ENCODE measurements around the gene GCAT. TPM values are rescaled to one million over a fixed set of nuclear protein-coding genes. Genes with fewer than 3 reads are reported as not detected.
A peak's percentile ranks its signal among the peaks of the same experiment; 100 is the strongest.
"Not testable (repeated sequence)": the region's sequence is repeated elsewhere in the genome, so short reads cannot be mapped to it uniquely, and the experiment has no call there.

The GCAT gene
- total RNA-seq, 2 donors from 2014 or later, result 14.9 to 22.7 TPM

DNA sequence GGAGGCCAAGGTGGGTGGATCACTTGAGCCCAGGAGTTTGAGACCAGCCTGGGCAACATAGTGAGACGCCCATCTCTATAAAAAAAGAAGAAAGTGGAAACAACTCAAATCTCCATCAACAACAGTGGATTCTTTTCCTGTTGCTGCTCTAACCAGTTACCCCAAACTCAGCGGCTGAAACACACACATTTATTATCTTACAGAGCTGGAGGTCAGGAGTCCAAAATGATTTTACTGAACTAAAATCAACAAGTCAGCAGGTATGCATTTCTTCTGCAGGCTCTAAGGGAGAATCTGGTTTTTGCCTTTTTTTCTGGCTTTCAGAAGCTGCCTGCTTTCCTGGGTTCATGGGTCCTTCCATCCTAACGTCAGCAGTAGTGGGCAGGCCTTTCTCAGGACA is 11.7 kb upstream of the GCAT start:
- Mint-ChIP-seq H3K4me3 (no peak overlapping the region), H3K4me1 (ENCODE audit: low read depth) (no peaks in the 10 kb centered on the region), H3K9me3 (no peaks in the 10 kb centered on the region), H3K27me3 (ENCODE audit: low read depth) (no peaks in the 10 kb centered on the region), H3K27ac (no peak overlapping the region), H3K36me3 (ENCODE audit: insufficient read depth in 2 of 2) (no peaks in the 10 kb centered on the region)
- DNase-seq, result no peak
- no peak for ATAC-seq (replicated peaks in 1 of 2)

DNA sequence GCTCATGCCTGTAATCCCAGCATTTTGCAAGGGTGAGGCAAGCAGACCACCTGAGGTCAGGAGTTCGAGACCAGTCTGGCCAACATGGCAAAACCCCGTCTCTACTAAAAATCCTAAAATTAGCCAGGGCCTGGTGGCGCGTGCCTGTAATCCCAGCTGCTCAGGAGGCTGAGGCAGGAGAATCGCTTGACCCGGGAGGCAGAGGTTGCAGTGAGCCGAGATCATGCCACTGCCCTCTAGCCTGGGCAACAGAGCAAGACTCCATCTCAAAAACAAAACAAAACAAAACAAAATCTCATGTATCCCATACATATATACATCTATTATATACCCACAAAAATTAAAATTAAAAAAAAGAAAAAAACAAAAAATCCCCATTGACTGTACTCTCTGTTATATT is 10.5 kb upstream of the GCAT start:
- H3K36me3 Mint-ChIP-seq (ENCODE audit: insufficient read depth in 2 of 2); H3K4me3 Mint-ChIP-seq; ATAC-seq (replicated peaks in 1 of 2); H3K9me3 Mint-ChIP-seq; DNase-seq; H3K27me3 Mint-ChIP-seq (ENCODE audit: low read depth); H3K27ac Mint-ChIP-seq; H3K4me1 Mint-ChIP-seq (ENCODE audit: low read depth): not testable (repeated sequence)

DNA sequence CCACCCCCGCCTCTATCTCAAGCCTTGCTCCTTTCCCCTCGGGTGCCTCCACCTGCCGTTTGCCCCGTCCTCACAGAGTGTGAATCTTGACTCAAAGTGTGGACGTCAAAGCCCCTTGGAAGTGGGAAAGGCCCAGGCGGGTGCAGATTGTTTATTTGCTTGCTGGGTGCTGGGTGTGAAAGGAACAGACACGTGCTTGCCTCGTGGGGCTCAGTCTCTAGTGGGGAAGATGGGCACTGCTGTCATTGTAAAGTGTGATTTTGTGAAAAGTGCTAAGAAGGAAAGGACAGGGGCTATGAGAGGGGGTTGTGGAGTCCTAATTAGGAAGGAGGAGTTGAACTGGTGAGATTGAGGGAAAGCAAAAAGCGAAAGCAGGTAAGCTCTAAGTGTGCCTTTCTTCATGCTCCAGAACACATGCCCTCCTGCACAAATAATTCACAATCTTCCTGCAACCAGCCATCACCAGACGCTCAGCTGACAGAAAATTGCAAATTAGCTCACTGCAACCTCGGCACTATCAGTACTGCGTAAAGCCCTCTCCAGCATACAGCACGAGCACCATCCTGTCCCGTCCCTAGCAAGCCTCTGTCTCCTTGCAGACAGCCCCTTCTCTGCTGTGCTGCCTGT is 9.7 kb upstream of the GCAT start:
- H3K27ac Mint-ChIP-seq, result no peak overlapping the region
- H3K27me3 Mint-ChIP-seq (ENCODE audit: low read depth), result peaks cover 5% of the 10 kb centered on the region
- no peaks in the 10 kb centered on the region for H3K9me3 Mint-ChIP-seq
- H3K4me1 Mint-ChIP-seq (ENCODE audit: low read depth), result peaks cover 4% of the 10 kb centered on the region
- peaks cover 0 to 2% of the 10 kb centered on the region in 2 donors for H3K36me3 Mint-ChIP-seq (ENCODE audit: insufficient read depth in 2 of 2)
- H3K4me3 Mint-ChIP-seq, result no peak overlapping the region
- ATAC-seq (replicated peaks in 1 of 2) (no peak), DNase-seq (no peak)

DNA sequence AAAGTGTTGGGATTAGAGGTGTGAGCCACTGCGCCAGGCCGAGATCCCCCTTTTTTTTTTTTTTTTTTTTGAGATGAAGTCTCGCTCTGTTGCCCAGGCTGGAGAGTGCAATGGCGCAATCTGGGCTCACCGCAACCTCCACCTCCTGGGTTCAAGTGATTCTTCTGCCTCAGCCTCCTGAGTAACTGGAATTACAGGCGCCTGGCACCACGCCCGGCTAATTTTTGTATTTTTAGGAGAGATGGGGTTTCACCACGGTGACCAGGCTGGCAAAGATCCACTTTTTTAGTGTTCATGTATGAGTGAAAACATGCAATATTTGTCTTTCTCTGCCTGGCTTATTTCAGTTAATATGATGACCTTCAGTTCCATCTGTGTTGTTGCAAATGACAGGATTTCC is 7.8 kb upstream of the GCAT start:
- ATAC-seq (replicated peaks in 1 of 2); H3K36me3 Mint-ChIP-seq (ENCODE audit: insufficient read depth in 2 of 2); DNase-seq; H3K9me3 Mint-ChIP-seq; H3K27ac Mint-ChIP-seq; H3K4me1 Mint-ChIP-seq (ENCODE audit: low read depth); H3K4me3 Mint-ChIP-seq: not testable (repeated sequence)
- H3K27me3 Mint-ChIP-seq (ENCODE audit: low read depth), result peaks cover 18% of the 10 kb centered on the region

DNA sequence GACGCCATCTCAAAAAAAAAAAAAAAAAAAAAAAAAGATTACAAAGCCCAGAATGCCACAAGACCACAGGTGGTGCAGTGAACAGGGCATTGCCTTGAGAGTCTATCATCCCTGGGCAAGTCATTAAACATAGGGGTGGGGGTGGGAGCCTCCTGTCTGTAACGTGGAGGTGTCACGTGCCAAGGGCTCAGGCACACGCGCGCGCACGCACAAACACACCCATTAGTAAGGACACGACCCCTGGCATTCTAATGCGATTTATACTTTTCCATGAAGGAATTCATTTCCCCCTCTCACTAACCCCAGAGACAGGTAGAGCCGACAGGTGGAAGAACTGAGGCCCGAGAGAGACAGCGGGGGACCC is 5.8 kb upstream of the GCAT start:
- DNase-seq (no peak), ATAC-seq (replicated peaks in 1 of 2) (no peak)
- Mint-ChIP-seq H3K27ac (no peak overlapping the region), H3K9me3 (no peaks in the 10 kb centered on the region), H3K4me1 (ENCODE audit: low read depth) (peaks cover 27% of the 10 kb centered on the region), H3K27me3 (ENCODE audit: low read depth) (peaks cover 34% of the 10 kb centered on the region), H3K4me3 (peak overlapping the region; percentile 80 to 91), H3K36me3 (ENCODE audit: insufficient read depth in 2 of 2) (peaks cover 0 to 4% of the 10 kb centered on the region in 2 donors)

DNA sequence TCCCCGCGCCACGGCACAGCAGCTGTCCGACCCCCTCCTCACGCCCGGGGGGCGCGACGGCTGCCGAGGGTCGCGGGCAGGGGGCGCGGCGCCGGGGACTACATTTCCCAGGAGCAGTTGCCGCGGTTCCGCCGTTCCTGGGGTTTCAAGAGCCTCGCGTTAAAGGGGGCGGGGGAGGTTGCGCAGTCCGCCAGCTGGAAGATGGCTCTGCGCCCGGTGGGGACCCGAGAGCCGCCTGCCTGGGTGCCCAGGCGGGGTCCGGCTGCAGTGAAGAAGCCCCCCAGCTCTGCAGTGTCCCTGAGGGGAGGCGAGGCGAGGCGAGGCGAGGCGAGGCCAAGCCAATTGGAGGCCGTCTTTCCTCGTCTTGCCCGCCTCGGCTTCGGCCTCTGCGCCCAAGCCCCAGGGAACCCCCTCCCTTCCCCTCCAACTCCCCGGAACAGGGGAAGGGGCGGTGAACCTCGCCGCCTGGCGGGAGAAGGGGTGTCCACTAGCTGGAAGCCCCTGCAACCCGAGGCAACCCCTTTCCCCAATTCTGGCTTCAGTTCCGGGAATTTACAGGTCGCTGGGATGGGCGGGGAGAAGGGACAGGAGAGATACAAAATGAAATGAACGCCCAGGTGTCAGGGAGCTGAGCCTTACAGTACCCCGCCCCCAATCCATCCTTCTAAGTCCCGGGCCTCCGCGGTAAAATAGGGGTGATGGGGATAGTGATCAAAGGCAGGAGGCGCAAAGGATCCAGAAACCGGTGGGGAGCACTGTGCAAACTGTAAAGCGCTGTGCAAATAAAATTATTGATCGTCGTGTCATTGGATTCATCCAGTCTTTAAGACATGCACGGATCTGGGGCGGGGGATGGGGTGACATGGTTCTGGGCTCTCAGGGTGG is 5.2 kb upstream of the GCAT start:
- peak; percentile 22 to 37 for DNase-seq
- peaks cover 33% of the 10 kb centered on the region for H3K4me1 Mint-ChIP-seq (ENCODE audit: low read depth)
- no peak overlapping the region for H3K27ac Mint-ChIP-seq
- peak in 1 of 2 donors; percentile 36 for ATAC-seq (replicated peaks in 1 of 2)
- no peaks in the 10 kb centered on the region for H3K9me3 Mint-ChIP-seq
- peaks cover 38% of the 10 kb centered on the region for H3K27me3 Mint-ChIP-seq (ENCODE audit: low read depth)
- peak overlapping the region; percentile 85 to 91 for H3K4me3 Mint-ChIP-seq
- peaks cover 0 to 4% of the 10 kb centered on the region in 2 donors for H3K36me3 Mint-ChIP-seq (ENCODE audit: insufficient read depth in 2 of 2)

DNA sequence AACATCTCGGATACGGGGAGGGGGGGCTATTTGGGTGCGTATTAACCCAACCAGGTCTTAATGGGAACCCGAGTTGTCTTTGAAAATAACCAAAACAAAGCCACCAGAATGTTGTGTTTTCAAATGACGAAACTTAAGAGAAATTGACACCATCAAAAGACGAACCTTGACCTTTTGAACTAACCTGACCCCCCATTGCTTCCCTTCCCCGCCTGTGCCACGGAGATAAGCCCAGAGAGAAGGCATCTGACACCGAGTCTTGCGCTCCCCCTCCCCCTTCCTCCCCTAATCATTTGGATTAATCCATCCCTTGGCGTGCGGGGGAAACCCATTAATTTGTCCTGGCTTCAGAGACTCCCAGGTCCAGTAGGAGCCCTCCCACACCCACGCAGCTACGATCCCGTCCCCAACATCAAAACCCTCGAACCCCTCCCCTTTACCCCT is 4.5 kb upstream of the GCAT start:
- Mint-ChIP-seq H3K27me3 (ENCODE audit: low read depth) (peaks cover 38% of the 10 kb centered on the region), H3K9me3 (no peaks in the 10 kb centered on the region), H3K4me1 (ENCODE audit: low read depth) (peaks cover 36% of the 10 kb centered on the region), H3K36me3 (ENCODE audit: insufficient read depth in 2 of 2) (peaks cover 0 to 4% of the 10 kb centered on the region in 2 donors), H3K4me3 (peak overlapping the region; percentile 85 to 91), H3K27ac (no peak overlapping the region)
- no peak for DNase-seq
- ATAC-seq (replicated peaks in 1 of 2), result no peak

DNA sequence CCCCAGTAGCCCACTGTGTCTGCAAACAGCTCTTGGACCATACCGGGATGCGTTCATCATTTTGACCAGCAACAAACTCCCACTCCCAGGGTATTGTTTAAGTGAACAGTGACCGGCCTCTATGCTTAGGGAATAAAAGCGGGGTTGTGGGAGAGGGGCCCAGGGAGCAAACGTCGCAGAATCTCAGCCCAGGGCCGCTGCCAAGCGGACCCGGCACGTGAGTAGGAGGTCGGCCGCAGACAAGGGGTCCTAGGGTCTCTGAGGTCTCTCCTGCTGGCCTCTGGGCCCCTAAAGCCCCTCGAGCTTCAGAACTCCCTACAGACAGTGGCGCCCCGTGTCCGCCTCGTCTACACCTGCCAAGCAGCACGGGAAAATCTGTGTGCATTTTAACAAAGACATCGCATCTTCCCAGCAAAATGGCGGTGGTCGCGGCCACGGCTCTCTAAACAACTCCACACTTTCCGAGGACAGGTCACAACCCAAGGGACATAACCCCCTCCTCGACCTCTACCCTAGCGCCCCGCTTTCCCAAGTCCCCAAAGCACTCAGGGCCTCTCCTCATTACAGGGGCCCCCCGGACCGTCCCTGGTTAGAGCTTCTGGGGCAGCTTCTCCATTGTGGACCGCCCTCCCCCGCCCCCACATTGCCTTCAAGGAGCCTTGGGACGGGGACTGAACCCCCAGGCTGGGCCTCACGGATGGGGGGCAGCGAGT is 3.9 kb upstream of the GCAT start:
- H3K27ac Mint-ChIP-seq, result no peak overlapping the region

DNA sequence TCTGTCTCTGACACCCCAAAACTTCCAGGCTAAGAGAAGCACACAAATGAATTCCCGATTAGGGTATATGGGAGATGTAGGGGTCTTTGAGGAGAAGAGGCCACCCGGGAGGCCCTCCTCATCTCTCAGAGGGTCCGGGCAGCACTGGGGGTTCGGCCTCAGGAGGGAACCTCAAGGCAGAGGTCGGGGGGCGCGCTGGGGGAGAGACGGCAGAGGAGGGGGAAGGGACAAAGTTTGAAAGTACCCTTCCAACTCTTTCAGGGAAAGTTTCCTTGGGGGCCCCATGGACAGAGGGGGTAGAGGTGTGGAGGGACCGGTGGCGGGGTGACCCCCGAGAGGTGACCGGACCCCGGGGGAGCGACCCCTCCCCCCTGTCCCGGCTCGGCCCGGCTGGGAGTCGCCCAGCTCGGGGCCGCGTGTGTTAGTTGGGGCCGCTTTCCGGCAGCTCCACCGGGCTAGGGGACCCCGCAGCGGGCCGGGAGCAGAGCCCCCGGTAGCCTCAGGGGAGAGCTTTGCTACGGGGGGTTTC is 3.3 kb upstream of the GCAT start:
- H3K4me1 Mint-ChIP-seq (ENCODE audit: low read depth), result peaks cover 42% of the 10 kb centered on the region
- ATAC-seq (replicated peaks in 1 of 2), result no peak
- no peak overlapping the region for H3K27ac Mint-ChIP-seq

More for the DNA sequence above, 3.9 kb upstream of the GCAT start:
- H3K27me3 Mint-ChIP-seq (ENCODE audit: low read depth), result peaks cover 38% of the 10 kb centered on the region
- no peaks in the 10 kb centered on the region for H3K9me3 Mint-ChIP-seq
- peaks cover 0 to 4% of the 10 kb centered on the region in 2 donors for H3K36me3 Mint-ChIP-seq (ENCODE audit: insufficient read depth in 2 of 2)
- ATAC-seq (replicated peaks in 1 of 2), result no peak
- H3K4me3 Mint-ChIP-seq, result peak overlapping the region; percentile 72 to 85
- peaks cover 42% of the 10 kb centered on the region for H3K4me1 Mint-ChIP-seq (ENCODE audit: low read depth)
- no peak for DNase-seq

DNA sequence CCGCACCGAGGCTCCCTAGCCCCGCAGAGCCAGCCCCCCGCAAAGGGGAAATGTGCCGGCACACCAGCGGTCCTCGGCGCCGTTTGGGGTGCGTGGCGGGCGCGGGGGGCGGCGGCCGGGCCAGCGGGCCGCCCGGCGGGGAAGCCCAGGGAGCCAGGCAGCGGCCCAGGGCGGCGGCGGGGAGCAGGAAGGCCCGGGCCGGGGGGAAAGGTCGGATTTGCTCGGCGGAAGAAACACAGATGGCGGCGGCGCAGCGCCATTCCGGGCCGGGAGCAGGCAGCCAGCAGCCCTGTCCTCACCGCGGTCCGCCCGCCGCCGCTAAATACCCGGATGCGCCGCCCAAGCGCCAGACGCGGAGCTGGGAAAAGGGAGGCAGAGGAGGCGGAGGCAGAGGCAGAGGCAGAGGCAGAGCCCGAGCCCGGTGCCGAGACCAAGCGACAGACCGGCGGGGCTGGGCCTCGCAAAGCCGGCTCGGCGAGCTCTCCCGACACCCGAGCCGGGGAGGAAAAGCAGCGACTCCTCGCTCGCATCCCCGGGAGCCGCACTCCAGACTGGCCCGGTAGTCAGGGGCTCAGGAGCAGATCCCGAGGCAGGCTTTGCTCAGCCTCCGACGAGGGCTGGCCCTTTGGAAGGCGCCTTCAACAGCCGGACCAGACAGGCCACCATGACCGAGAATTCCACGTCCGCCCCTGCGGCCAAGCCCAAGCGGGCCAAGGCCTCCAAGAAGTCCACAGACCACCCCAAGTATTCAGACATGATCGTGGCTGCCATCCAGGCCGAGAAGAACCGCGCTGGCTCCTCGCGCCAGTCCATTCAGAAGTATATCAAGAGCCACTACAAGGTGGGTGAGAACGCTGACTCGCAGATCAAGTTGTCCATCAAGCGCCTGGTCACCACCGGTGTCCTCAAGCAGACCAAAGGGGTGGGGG is 2.6 kb upstream of the GCAT start:
- Mint-ChIP-seq H3K9me3 (no peaks in the 10 kb centered on the region), H3K27ac (no peak overlapping the region), H3K27me3 (ENCODE audit: low read depth) (peaks cover 38% of the 10 kb centered on the region), H3K4me3 (peak overlapping the region; percentile 88 to 95), H3K4me1 (ENCODE audit: low read depth) (peaks cover 42% of the 10 kb centered on the region), H3K36me3 (ENCODE audit: insufficient read depth in 2 of 2) (peaks cover 0 to 4% of the 10 kb centered on the region in 2 donors)
- ATAC-seq (replicated peaks in 1 of 2) (peak; percentile 22 to 45), DNase-seq (peak; percentile 80 to 87)

More for the DNA sequence above, 3.3 kb upstream of the GCAT start:
- peak in 1 of 2 donors; percentile 29 for DNase-seq
- Mint-ChIP-seq H3K36me3 (ENCODE audit: insufficient read depth in 2 of 2) (peaks cover 0 to 4% of the 10 kb centered on the region in 2 donors), H3K27me3 (ENCODE audit: low read depth) (peaks cover 38% of the 10 kb centered on the region), H3K4me3 (peak overlapping the region; percentile 72 to 85), H3K9me3 (no peaks in the 10 kb centered on the region)

DNA sequence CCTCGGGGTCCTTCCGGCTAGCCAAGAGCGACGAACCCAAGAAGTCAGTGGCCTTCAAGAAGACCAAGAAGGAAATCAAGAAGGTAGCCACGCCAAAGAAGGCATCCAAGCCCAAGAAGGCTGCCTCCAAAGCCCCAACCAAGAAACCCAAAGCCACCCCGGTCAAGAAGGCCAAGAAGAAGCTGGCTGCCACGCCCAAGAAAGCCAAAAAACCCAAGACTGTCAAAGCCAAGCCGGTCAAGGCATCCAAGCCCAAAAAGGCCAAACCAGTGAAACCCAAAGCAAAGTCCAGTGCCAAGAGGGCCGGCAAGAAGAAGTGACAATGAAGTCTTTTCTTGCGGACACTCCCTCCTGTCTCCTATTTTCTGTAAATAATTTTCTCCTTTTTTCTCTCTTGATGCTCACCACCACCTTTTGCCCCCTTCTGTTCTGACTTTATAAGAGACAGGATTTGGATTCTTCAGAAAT is 1.9 kb upstream of the GCAT start:
- Mint-ChIP-seq H3K9me3 (no peaks in the 10 kb centered on the region), H3K27ac (peak overlapping the region; percentile 40), H3K27me3 (ENCODE audit: low read depth) (peaks cover 38% of the 10 kb centered on the region), H3K4me3 (peak overlapping the region; percentile 88 to 95), H3K4me1 (ENCODE audit: low read depth) (peaks cover 42% of the 10 kb centered on the region), H3K36me3 (ENCODE audit: insufficient read depth in 2 of 2) (peaks cover 0 to 4% of the 10 kb centered on the region in 2 donors)
- no peak for ATAC-seq (replicated peaks in 1 of 2)
- no peak for DNase-seq

Data from activated T-cell treated with anti-CD3 and anti-CD28 coated beads, Interleukin-2, amount 50 U/mL, for 72 hours (primary cell).